ENCODE data around the gene LRRN2.
"Not testable (repeated sequence)": the region's sequence is repeated elsewhere in the genome, so short reads cannot be mapped to it uniquely, and the experiment has no call there.

The LRRN2 gene

DNA sequence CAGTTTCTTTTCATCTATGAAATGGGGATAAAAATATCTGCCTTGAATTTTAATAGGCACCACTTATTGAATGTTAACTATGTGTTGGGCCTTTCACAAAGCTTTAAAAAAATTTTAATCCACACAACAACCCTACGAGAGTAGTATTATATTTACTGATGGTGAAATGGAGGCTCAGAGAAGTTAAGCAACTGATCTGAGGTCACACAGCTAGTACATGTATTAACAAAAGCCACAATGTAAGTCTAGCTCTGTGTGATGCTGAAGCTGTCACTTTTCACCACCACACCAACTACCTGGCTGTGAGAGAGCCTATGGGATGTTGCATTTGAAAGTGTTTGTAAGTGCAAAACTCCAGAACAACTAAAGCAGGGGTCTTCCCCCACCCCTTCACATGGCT lies 44.1 kb downstream of the LRRN2 start:
- in situ Hi-C loops (cut with MboI; ENCODE audit: low sequenced_read_pairs, unreplicated experiment): no loop called here
- TF ChIP-seq, protein P1, sequence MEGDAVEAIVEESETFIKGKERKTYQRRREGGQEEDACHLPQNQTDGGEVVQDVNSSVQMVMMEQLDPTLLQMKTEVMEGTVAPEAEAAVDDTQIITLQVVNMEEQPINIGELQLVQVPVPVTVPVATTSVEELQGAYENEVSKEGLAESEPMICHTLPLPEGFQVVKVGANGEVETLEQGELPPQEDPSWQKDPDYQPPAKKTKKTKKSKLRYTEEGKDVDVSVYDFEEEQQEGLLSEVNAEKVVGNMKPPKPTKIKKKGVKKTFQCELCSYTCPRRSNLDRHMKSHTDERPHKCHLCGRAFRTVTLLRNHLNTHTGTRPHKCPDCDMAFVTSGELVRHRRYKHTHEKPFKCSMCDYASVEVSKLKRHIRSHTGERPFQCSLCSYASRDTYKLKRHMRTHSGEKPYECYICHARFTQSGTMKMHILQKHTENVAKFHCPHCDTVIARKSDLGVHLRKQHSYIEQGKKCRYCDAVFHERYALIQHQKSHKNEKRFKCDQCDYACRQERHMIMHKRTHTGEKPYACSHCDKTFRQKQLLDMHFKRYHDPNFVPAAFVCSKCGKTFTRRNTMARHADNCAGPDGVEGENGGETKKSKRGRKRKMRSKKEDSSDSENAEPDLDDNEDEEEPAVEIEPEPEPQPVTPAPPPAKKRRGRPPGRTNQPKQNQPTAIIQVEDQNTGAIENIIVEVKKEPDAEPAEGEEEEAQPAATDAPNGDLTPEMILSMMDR (IDR thresholded peaks at IDR 0.05; ENCODE audit: borderline replicate concordance, control extremely low read depth, extremely low read depth, insufficient read depth, missing control alignments): no peak
- DNase-seq (ENCODE audit: low spot score): no peak

DNA sequence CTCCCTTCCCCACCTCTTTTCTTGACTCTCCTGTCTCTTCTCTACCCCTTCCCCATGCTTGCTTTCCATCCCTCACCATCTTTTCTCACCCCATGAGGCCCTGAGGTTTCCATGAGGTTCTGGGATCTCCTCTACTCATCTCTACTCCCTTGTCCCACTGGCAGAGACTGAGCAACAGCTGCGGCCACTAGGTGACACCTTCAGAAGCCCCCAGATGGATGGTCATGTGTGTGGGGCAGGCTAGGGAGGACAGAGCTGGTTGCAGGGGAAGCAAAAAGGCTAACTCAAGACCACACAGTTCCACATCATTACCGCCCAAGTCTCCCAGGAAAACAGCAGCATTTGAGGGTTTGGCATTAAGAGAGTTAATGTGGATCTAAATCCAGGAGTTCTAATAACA lies 45.0 kb downstream of the LRRN2 start:
- in situ Hi-C loops (cut with MboI; ENCODE audit: low sequenced_read_pairs, unreplicated experiment): no loop called here
- TF ChIP-seq, protein P1 (IDR thresholded peaks at IDR 0.05; ENCODE audit: borderline replicate concordance, control extremely low read depth, extremely low read depth, insufficient read depth, missing control alignments): no peak
- DNase-seq (ENCODE audit: low spot score): no peak

DNA sequence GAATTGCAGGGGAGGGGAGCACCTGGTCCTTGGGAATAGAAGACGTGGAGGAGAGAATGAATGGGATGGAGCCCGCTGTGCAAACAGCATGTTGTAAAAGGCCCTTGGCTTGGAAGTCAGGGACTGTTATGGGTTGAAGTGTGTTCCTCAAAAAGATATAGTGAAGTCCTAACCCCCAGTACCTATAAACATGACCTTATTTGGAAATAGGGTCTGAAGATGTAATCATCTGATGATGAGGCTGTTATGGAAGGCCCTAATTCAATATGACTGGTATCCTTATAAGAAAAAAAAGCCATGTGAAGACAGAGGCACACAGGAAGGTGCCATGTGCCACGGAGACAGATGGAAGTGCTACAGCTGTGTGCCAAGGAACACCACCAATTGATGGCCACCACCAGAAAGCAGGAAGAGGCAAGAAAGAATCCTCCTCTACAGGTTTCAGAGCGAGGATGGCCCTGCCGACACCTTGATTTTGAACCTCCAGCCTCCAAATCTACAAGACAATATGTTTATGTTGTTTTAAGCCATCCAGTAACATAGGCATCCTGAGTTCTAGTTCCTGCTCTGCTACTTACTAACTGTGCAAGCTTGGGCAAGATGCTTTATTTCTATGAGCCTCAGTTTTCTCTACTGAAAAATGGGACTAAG lies 51.2 kb downstream of the LRRN2 start:
- DNase-seq (ENCODE audit: low spot score): no peak
- TF ChIP-seq, protein P1 (IDR thresholded peaks at IDR 0.05; ENCODE audit: borderline replicate concordance, control extremely low read depth, extremely low read depth, insufficient read depth, missing control alignments): no peak
- in situ Hi-C loops (cut with MboI; ENCODE audit: low sequenced_read_pairs, unreplicated experiment): no loop called here

DNA sequence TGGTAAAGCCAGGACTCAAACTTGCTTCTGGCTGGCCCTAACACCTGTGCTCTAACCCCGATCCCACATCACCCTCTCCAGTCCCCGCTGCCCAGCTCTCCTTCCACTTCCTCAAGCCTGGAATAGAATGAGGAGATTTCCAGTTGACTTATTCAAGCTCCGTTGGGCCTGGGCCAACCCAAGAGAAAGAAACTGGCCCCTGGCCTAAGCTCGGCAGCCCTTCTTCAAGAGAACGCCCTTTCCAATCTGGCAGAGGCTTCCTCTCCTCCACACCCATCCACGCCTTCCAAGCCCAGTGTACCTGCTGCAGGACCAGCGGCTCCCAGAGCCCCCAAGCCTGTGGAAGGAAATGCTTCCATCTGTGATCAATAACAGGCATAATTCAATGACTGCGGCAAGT lies 51.9 kb downstream of the LRRN2 start:
- TF ChIP-seq, protein P1 (IDR thresholded peaks at IDR 0.05; ENCODE audit: borderline replicate concordance, control extremely low read depth, extremely low read depth, insufficient read depth, missing control alignments): no peak

DNA sequence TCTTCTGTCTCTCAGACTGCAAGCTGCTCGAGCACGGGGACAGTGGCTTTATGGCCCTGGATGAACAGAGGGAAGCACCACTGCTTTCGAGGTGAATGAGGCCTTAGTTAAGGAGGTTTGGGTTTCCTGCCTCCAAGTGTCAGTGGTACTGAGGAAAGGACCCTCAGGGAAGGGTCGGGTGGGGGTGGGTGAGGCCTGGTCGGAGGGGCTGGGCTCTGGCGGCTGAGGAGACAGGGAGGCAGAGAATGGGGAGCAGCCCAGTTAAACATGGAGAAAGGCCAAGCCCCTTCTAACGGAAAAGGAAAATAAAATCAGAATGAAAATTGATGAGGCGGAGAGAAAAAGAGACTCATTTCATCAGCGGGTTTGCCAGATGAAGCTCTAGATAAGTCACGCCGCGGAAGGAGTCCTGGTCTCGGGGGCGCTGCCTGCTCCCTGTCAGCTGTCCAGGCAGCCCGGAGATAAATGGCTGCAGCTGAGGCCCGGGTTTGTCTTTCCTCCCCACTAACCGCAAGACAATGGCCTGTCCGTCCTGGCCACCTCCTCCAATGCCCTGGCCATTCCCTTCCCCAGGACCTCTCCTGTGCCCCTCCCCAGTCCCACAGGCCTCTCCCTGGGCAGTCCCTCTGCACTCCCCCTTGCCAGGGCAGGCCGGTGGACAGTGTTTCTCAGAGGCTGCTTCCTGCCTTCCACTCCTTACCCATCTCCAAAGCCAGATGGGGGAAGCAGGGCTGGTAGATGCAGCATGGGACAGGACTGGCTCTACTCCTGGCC lies 55.2 kb downstream of the LRRN2 start:
- in situ Hi-C loops (cut with MboI; ENCODE audit: low sequenced_read_pairs, unreplicated experiment): no loop called here
- DNase-seq (ENCODE audit: low spot score): no peak
- TF ChIP-seq, protein P1 (IDR thresholded peaks at IDR 0.05; ENCODE audit: borderline replicate concordance, control extremely low read depth, extremely low read depth, insufficient read depth, missing control alignments): no peak

More for the DNA sequence above, 51.9 kb downstream of the LRRN2 start:
- no peak for DNase-seq (ENCODE audit: low spot score)
- in situ Hi-C loops (cut with MboI; ENCODE audit: low sequenced_read_pairs, unreplicated experiment): no loop called here

DNA sequence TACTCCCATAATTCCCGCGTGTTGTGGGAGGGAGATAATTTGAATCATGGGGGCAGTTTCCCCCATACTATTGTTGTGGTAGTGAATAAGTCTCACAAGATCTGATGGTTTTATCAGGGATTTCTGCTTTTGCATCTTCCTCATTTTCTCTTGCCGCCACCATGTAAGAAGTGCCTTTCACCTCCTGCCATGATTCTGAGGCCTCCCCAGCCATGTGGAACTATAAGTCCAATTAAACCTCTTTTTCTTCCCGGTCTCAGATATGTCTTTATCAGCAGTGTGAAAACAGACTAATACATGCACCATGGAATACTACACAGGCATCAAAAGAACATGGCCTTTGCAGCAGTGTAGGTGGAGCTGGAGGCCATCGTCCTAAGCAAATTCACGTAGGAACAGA lies 56.1 kb downstream of the LRRN2 start:
- DNase-seq (ENCODE audit: low spot score); in situ Hi-C loops (cut with MboI; ENCODE audit: low sequenced_read_pairs, unreplicated experiment): not testable (repeated sequence)

DNA sequence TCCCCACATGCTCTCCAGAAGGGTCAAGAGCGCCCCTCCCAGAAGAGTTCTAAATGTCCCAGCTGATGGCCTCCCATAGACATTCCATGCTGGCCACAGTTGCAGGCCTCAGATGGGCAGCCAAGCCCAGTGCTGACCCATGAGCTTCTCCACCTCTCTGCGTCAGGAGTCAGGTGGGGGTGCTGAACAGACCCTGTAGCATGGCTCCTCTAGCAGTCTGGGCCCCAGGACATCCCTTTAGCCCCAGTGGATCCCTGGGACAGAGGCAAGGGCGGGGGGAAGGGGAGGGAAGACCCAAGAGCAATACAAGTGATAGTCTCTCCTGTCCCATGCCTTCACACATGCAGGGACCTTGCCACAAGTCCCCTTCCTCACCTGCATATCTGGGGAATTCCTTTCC lies 56.7 kb downstream of the LRRN2 start:
- TF ChIP-seq, protein P1 (IDR thresholded peaks at IDR 0.05; ENCODE audit: borderline replicate concordance, control extremely low read depth, extremely low read depth, insufficient read depth, missing control alignments): no peak
- DNase-seq (ENCODE audit: low spot score): no peak
- in situ Hi-C loops (cut with MboI; ENCODE audit: low sequenced_read_pairs, unreplicated experiment): no loop called here
